Stimulated activated effector memory CD8-positive, alpha-beta T cell treated with anti-CD3 and anti-CD28 coated beads, Interleukin-12 subunit alpha, Interleukin-12 subunit beta, amount 100 ng/mL, for 72 hours (primary cell): Measurements from ENCODE around the gene GRAMD2B.
"Not testable (repeated sequence)": the region's sequence is repeated elsewhere in the genome, so short reads cannot be mapped to it uniquely, and the experiment has no call there.

Source experiments
- ATAC-seq: fragments of 150-1000 bp; cut with Tn5 transposase; 2 replicates; pipeline ENCODE4 v1.10.0; 2021
- DNase-seq, 2 donors: peaks; one replicate each; pipeline ENCODE4 v3.0.0; 2021 to 2022; ENCODE audit warnings: low spot score in 2 of 2
- H3K27ac Mint-ChIP-seq: one replicate; pipeline ENCODE4 v1.8.0; 2022; ENCODE audit warnings: mild to moderate bottlenecking, mixed read lengths
- H3K36me3 Mint-ChIP-seq: one replicate; pipeline ENCODE4 v1.8.0; 2022; ENCODE audit warnings: mild to moderate bottlenecking, mixed read lengths
- H3K4me1 Mint-ChIP-seq: one replicate; pipeline ENCODE4 v1.8.0; 2022; ENCODE audit warnings: mixed read lengths
- H3K4me3 Mint-ChIP-seq: one replicate; pipeline ENCODE4 v1.8.0; 2022; ENCODE audit warnings: mild to moderate bottlenecking, mixed read lengths
- H3K9me3 Mint-ChIP-seq: one replicate; pipeline ENCODE4 v1.8.0; 2022; ENCODE audit warnings: mixed read lengths

GRAMD2B gene

GRCh38 chr5:126422994-126423788 is at the start of gene GRAMD2B:
Gene GRAMD2B (plus strand): TSS chr5:126423409. CDS start chr5:126423607, 198 bp downstream.
- Mint-ChIP-seq H3K4me3 (peak within 1 kb of the TSS; percentile 89), H3K36me3 (peaks cover 6% of the 10 kb centered on the region), H3K9me3 (no peaks in the 10 kb centered on the region), H3K27ac (peak within 1 kb of the TSS; percentile 95), H3K4me1 (peaks cover 46% of the 10 kb centered on the region)
- ATAC-seq (peak; percentile 95), DNase-seq (peak; percentile 45 to 79)

GRCh38 chr5:126374109-126374416 is 49.1 kb upstream of the GRAMD2B start:
- ATAC-seq, result no peak

GRCh38 chr5:126376443-126376842 is 46.8 kb upstream of the GRAMD2B start:
- Mint-ChIP-seq H3K27ac (no peak overlapping the region), H3K4me1 (peaks cover 15% of the 10 kb centered on the region), H3K9me3 (peaks cover 3% of the 10 kb centered on the region), H3K36me3 (no peaks in the 10 kb centered on the region), H3K4me3 (no peak overlapping the region)
- ATAC-seq (no peak), DNase-seq (no peak)

More at GRCh38 chr5:126374109-126374416, 49.1 kb upstream of the GRAMD2B start:
- Mint-ChIP-seq H3K9me3 (no peaks in the 10 kb centered on the region), H3K4me1 (peaks cover 15% of the 10 kb centered on the region), H3K27ac (no peak overlapping the region), H3K4me3 (no peak overlapping the region), H3K36me3 (no peaks in the 10 kb centered on the region)
- DNase-seq, result no peak

GRCh38 chr5:126377424-126377823 is 45.8 kb upstream of the GRAMD2B start:
- Mint-ChIP-seq H3K36me3 (no peaks in the 10 kb centered on the region), H3K9me3 (peaks cover 6% of the 10 kb centered on the region), H3K4me1 (peaks cover 15% of the 10 kb centered on the region), H3K4me3 (no peak overlapping the region), H3K27ac (no peak overlapping the region)
- DNase-seq, result no peak
- ATAC-seq, result no peak

GRCh38 chr5:126380316-126380715 is 42.9 kb upstream of the GRAMD2B start:
- not testable (repeated sequence) for DNase-seq, H3K4me3 Mint-ChIP-seq, H3K4me1 Mint-ChIP-seq, H3K9me3 Mint-ChIP-seq, H3K27ac Mint-ChIP-seq, ATAC-seq, H3K36me3 Mint-ChIP-seq

- Mint-ChIP-seq H3K4me1 (no peaks in the 10 kb centered on the region), H3K36me3 (no peaks in the 10 kb centered on the region), H3K27ac (no peak overlapping the region), H3K4me3 (no peak overlapping the region), H3K9me3 (peaks cover 7% of the 10 kb centered on the region)
- DNase-seq (no peak), ATAC-seq (no peak)
Observed at GRCh38 chr5:126383246-126383645, 40.0 kb upstream of the GRAMD2B start.

- ATAC-seq, result no peak
- Mint-ChIP-seq H3K4me3 (no peak overlapping the region), H3K36me3 (no peaks in the 10 kb centered on the region), H3K4me1 (no peaks in the 10 kb centered on the region), H3K27ac (no peak overlapping the region), H3K9me3 (peaks cover 7% of the 10 kb centered on the region)
- DNase-seq, result no peak
Observed at GRCh38 chr5:126383776-126384175, 39.4 kb upstream of the GRAMD2B start.

- Mint-ChIP-seq H3K9me3 (peaks cover 7% of the 10 kb centered on the region), H3K4me3 (no peak overlapping the region), H3K4me1 (no peaks in the 10 kb centered on the region), H3K27ac (no peak overlapping the region), H3K36me3 (no peaks in the 10 kb centered on the region)
- ATAC-seq (no peak), DNase-seq (no peak)
Observed at GRCh38 chr5:126384985-126385384, 38.2 kb upstream of the GRAMD2B start.

- H3K4me3 Mint-ChIP-seq, result no peak overlapping the region
- no peak overlapping the region for H3K27ac Mint-ChIP-seq
- ATAC-seq, result no peak
- DNase-seq, result no peak
- H3K36me3 Mint-ChIP-seq, result no peaks in the 10 kb centered on the region
- no peaks in the 10 kb centered on the region for H3K4me1 Mint-ChIP-seq
- H3K9me3 Mint-ChIP-seq, result peaks cover 4% of the 10 kb centered on the region
Observed at GRCh38 chr5:126385524-126386502, 37.4 kb upstream of the GRAMD2B start.

- no peak for ATAC-seq
- no peaks in the 10 kb centered on the region for H3K4me1 Mint-ChIP-seq
- H3K9me3 Mint-ChIP-seq, result no peaks in the 10 kb centered on the region
- no peak for DNase-seq
- H3K36me3 Mint-ChIP-seq, result no peaks in the 10 kb centered on the region
- no peak overlapping the region for H3K27ac Mint-ChIP-seq
- no peak overlapping the region for H3K4me3 Mint-ChIP-seq
Observed at GRCh38 chr5:126389179-126389578, 34.0 kb upstream of the GRAMD2B start.

GRCh38 chr5:126390051-126390450 is 33.2 kb upstream of the GRAMD2B start:
- Mint-ChIP-seq H3K9me3 (no peaks in the 10 kb centered on the region), H3K4me1 (no peaks in the 10 kb centered on the region), H3K36me3 (no peaks in the 10 kb centered on the region), H3K27ac (no peak overlapping the region), H3K4me3 (no peak overlapping the region)
- DNase-seq (no peak), ATAC-seq (no peak)

- Mint-ChIP-seq H3K4me3 (no peak overlapping the region), H3K36me3 (no peaks in the 10 kb centered on the region), H3K4me1 (no peaks in the 10 kb centered on the region), H3K9me3 (no peaks in the 10 kb centered on the region), H3K27ac (no peak overlapping the region)
- DNase-seq, result no peak
- ATAC-seq, result no peak
Observed at GRCh38 chr5:126391386-126391785, 31.8 kb upstream of the GRAMD2B start.

- Mint-ChIP-seq H3K4me1 (no peaks in the 10 kb centered on the region), H3K9me3 (peaks cover 5% of the 10 kb centered on the region), H3K27ac (no peak overlapping the region), H3K36me3 (no peaks in the 10 kb centered on the region), H3K4me3 (no peak overlapping the region)
- no peak for ATAC-seq
- no peak for DNase-seq
Observed at GRCh38 chr5:126394211-126394788, 28.9 kb upstream of the GRAMD2B start.

GRCh38 chr5:126395198-126395597 is 28.0 kb upstream of the GRAMD2B start:
- no peaks in the 10 kb centered on the region for H3K36me3 Mint-ChIP-seq
- DNase-seq (no peak), ATAC-seq (no peak)
- no peaks in the 10 kb centered on the region for H3K4me1 Mint-ChIP-seq
- H3K27ac Mint-ChIP-seq, result no peak overlapping the region
- peaks cover 12% of the 10 kb centered on the region for H3K9me3 Mint-ChIP-seq
- no peak overlapping the region for H3K4me3 Mint-ChIP-seq

GRCh38 chr5:126395605-126396004 is 27.6 kb upstream of the GRAMD2B start:
- H3K9me3 Mint-ChIP-seq, result peaks cover 15% of the 10 kb centered on the region
- no peak overlapping the region for H3K27ac Mint-ChIP-seq
- H3K36me3 Mint-ChIP-seq, result no peaks in the 10 kb centered on the region
- H3K4me1 Mint-ChIP-seq, result no peaks in the 10 kb centered on the region
- DNase-seq (no peak), ATAC-seq (no peak)
- no peak overlapping the region for H3K4me3 Mint-ChIP-seq
